Inflammatory macrophage treated with lipopolysaccharide for 4 hours (primary cell): Measurements from ENCODE around the gene MMP12.
"Not testable (repeated sequence)": the region's sequence is repeated elsewhere in the genome, so short reads cannot be mapped to it uniquely, and the experiment has no call there.

Experiments used
- DNase-seq: peaks from one replicate; pipeline ENCODE4 v3.0.0-alpha.2; 2020

MMP12 gene

GRCh38 chr11:102874852-102875251, at the start of gene MMP12:
Gene MMP12 (minus strand): TSS chr11:102874982. CDS start chr11:102874937, 45 bp downstream.
- DNase-seq = no peak

GRCh38 chr11:102921587-102922220, 46.9 kb upstream of the MMP12 start:
- no peak for DNase-seq

DNA sequence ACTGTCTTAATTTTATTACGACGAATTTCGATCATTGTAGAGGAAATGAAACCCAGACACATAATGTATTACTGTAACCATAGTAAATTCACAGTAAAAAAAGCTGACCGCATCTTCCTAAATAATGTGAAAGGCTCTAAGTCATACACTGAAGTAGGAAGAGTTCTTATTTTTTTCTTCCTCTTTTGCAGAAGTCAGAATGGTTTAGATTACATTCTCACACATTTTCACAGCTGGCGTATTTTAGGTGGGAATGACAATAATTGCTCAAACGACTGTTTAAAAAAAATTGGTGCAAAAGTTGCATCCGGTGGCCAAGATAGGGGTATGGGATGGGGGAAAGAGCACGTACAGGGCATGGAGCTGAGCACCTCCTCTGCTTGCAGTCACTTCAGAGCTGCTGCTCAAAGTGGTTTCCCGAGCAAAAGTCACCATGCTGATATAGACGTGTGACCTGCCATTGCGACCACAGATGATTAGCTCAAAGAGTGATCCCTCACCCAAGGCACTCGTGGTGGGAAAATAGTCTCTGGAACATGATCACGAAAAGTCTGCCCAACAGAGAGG, 45.4 kb upstream of the MMP12 start:
- DNase-seq = peak; percentile 97

GRCh38 chr11:102915044-102915375, 40.2 kb upstream of the MMP12 start:
- DNase-seq = no peak

- DNase-seq = peak; percentile 49
These were observed 39.7 kb upstream of the MMP12 start for GRCh38 chr11:102914238-102915043.

- no peak for DNase-seq
These were observed 37.7 kb upstream of the MMP12 start for GRCh38 chr11:102912482-102912830.

DNA sequence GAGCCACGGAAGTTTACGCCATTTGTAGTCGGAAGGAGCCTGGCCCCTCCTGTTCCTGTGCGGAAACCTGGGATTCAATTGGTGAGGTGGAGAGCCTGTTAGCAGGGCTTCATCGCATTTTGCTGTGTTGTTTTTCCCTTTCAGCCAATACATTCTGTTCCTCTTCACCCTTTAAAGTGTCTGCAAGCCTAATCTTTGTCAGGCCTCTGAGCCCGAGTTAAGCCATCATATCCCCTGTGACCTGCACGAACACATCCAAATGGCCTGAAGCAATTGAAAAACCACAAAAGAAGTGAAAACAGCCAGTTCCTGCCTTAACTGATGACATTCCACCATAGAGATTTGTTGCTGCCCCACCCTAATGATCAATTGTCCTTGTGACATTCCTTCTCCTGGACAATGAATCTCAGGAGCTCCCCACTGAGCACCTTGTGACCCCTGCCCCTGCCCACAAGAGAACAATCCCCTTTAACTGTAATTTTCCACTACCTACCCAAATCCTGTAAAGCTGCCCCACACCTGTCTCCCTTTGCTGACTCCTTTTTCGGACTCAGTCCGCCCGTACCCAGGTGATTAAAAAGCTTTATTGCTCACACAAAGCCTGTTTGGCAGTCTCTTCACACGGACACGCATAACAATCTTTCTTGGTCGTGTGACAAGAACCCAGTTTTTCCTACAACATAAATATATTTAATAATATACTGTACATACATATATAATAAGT, 37.1 kb upstream of the MMP12 start:
- no peak for DNase-seq

DNA sequence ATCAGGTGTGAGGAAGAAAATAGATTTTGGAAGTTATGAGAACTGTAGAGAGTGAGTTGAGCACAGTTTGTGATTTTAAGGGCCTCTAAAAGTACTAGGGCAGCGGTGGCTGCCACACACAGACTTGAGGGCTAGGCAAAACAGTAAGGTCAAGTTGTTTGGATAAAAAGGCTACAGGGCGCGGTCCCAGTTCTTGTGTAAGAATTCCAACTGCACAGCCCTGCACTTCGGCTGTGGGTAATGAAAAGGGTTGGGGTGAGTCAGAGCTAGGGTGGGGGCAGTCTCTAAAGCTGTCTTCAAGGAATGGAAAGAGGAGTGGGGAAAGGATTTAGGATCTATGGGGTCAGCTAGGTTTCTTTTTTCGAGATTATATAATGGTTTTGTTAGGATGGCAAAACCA, 31.1 kb upstream of the MMP12 start:
- DNase-seq = not testable (repeated sequence)

GRCh38 chr11:102903895-102904294, 29.1 kb upstream of the MMP12 start:
- not testable (repeated sequence) for DNase-seq

DNA sequence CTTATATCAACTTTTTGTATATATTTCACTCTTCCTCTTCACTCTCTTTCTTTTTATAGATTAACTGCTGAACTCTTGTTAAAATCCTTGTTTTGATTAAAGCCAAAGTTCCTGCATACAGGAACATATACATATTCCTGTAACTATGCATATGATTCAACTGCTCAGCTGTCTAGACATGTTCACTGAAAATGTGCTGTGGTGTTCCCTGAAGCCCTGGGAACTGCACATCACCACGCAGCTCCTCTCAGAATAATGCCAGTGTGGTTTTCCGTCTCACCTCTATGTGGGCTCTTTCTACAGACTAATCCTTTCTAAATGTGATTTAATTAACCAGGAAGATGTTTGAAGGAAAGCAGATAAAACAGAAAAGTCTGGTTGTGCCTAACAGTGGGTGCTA, 25.6 kb upstream of the MMP12 start:
- no peak for DNase-seq

DNA sequence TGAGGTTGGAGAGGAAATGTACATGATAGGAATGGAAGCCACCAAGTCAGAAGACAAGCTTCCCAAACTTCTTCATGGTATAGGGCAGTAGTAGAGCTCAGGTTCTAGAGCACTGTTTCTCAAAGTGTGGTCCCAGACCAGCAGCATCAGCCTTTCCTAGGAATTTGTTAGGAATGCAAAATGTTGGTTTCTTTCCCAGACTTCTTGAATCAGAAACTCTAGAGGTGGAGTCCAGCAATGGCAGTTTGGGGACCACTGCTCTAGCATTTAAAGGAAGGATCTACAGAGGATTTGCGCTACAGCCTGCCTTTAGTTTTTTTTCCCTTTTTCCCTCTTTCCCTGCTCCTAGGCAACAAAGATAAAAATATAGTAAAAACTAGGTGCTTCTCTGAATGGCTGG, 17.0 kb upstream of the MMP12 start:
- no peak for DNase-seq

GRCh38 chr11:102886999-102887398, 12.2 kb upstream of the MMP12 start:
- DNase-seq = no peak

GRCh38 chr11:102883141-102883540, 8.4 kb upstream of the MMP12 start:
- peak; percentile 33 for DNase-seq

GRCh38 chr11:102882389-102883024, 7.7 kb upstream of the MMP12 start:
- DNase-seq = peak; percentile 98

DNA sequence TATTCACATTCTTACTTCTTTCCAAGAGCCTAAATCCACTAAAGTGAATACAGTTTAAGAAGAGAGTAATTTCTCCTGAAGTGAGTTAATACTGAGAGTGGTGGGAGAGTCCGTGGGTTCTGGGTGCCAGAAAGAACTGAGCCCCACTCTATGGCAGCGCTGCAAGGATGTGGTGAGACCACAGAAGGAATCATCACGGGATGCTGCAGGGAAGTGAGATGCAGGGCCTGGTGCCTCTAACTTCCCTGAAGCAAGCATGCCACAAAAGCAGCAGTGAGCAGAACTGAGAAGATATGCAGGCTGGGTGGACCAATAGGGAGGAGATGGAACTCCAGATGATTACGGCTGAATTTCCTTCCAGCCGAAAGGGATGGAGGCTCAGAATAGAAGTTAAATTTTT, 5.0 kb upstream of the MMP12 start:
- DNase-seq = peak; percentile 48

DNA sequence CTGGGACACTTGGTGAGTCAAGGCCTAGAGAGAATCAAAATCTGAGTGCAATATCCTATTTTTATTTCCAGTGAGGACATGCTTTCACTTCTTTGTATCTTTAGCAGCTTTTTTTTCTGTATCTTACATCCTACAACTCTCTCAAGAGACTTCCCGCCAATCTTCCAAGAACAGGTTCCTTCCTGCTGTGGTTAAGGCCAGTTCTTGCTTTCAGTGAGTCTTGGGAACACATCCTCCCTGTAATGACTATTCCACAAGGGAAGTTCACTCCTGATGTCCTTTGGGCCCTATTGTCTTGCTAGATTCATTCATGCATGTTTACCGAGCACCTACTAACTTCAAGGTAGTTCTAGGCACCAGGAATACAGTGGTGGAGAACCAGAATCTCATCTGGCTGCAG, 3.8 kb upstream of the MMP12 start:
- DNase-seq = no peak

DNA sequence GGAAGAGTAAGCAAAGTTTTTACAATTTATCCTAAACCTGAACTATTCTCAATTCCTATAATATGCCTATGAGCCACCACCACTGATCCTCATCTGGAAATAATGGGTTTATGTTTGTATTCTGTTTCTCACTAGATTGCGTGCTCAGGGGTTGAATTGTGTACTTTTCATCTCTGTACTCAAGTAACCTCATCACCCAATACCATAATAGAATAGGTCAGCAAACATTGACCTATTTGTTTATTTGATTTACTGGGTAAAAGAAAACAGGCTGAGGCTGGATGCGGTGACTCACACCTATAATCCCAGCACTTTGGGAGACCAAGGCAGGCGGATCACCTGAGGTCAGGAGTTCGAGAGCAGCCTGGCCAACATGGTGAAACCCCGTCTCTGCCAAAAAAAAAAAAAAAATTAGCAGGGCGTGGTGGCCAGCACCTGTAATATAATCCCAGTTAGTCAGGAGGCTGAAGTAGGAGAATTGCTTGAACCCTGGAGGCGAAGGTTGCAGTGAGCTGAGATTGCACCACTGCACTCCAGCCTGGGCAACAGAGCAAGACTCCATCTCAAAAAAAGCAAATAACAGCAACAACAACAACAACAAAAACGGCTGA, 5.3 kb downstream of the MMP12 start:
- DNase-seq = not testable (repeated sequence)

DNA sequence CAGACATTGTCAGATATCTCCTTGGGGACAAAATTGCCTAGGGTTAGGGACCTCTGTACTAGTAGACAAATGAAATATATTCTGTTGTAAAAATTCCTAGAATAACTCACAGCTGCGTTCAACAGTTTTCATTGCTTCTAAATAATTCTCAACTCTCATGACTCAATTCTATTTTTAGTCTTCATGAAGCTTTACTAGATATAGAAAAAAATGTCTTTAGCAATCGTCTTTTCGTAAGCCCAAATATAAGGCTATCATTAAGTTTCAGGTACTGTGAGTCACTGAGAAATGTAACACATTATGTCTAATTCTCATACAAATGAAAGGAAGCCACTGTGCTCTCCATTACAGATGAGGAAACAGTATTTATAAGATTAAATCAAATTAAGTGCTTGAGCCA, 6.4 kb downstream of the MMP12 start:
- DNase-seq = no peak

GRCh38 chr11:102864724-102865123, 10.1 kb downstream of the MMP12 start:
- DNase-seq = no peak

DNA sequence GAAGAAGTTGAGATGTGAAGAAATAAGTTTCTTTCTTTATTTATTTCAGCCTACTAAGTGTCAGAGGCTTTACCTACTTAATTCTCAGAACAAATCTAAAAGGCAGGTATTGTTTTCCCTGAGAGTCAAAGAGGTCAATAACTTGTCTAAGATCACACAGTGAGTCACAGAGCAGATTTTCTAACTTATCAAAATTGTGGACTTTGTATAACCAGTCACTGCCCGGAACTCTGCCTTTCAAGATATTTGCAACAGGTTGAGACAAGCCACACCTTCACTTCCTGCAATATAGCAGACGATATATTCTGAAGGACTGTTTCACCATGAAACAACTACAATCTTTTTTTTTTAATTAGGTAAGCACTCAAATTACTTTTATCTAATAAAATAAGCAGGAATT, 20.8 kb downstream of the MMP12 start:
- DNase-seq = no peak

GRCh38 chr11:102853055-102853454, 21.7 kb downstream of the MMP12 start:
- no peak for DNase-seq

DNA sequence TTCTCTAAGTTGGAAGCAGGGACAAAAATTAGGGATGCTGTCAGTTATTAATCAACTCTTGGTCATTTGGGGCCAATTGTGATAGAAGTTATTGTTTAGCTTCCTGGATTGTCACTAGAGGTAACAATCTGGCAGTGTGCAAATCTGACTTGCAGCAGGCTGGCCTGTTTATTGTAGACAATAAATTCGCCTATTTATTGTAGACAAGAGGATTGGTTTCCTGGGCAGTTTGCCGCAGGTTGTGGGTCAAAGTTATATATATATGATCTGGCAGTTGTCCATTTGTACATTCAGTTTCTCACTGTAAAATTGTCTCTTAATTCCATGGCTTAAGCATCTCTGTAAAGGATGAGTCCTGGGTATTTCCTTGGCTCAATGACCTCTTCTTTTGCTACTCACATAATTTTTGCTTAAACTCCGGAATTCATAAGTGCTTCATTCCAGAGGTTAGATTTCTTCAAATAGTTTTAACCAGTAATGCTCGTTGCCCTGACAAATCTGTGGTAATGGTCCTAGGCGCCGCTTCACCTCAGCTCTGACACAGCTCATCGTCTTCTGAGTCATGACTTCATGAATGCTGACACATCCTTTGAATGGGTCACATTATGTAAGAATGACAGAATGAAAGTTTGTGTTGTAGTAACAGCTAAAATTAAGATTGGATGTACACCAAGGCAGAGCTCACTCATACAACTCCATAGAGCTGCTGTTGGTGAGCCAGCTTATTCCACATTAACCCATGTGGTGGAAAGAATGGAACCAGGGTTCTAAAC, 23.6 kb downstream of the MMP12 start:
- DNase-seq = no peak
